Astrocyte of the hippocampus (primary cell): ENCODE measurements around the gene PCDHA11.
"Not testable (repeated sequence)": the region's sequence is repeated elsewhere in the genome, so short reads cannot be mapped to it uniquely, and the experiment has no call there.

Source experiments
- DNase-seq: peaks from one replicate; pipeline ENCODE4 v3.0.0; 2011; ENCODE audit warnings: low read depth, low spot score

The PCDHA11 gene

GRCh38 chr5:140868721-140869554 is at the start of gene PCDHA11:
Gene PCDHA11 (plus strand): TSS chr5:140868957. CDS start chr5:140869104, 147 bp downstream.
- DNase-seq = peak; percentile 10

GRCh38 chr5:140821375-140822280 is 47.1 kb upstream of the PCDHA11 start, which contains the start of gene PCDHA5:
Gene PCDHA5 (plus strand): TSS chr5:140821613.
- peak; percentile 7 for DNase-seq

GRCh38 chr5:140822281-140822629 is 46.5 kb upstream of the PCDHA11 start:
- DNase-seq = no peak

GRCh38 chr5:140822969-140823368 is 45.8 kb upstream of the PCDHA11 start:
- not testable (repeated sequence) for DNase-seq

- DNase-seq = no peak
Observed at GRCh38 chr5:140823475-140823874, 45.3 kb upstream of the PCDHA11 start.

GRCh38 chr5:140827704-140828361 is 40.9 kb upstream of the PCDHA11 start, which contains the start of gene PCDHA6:
Gene PCDHA6 (plus strand): TSS chr5:140827960. CDS start chr5:140828092, 132 bp downstream.
- no peak for DNase-seq

GRCh38 chr5:140828362-140828737 is 40.4 kb upstream of the PCDHA11 start:
- no peak for DNase-seq

- DNase-seq = not testable (repeated sequence)
Observed at GRCh38 chr5:140829511-140830501, 39.0 kb upstream of the PCDHA11 start.

GRCh38 chr5:140833993-140834392 is 34.8 kb upstream of the PCDHA11 start, which contains the start of gene PCDHA7:
Gene PCDHA7 (plus strand): TSS chr5:140834269. CDS start chr5:140834384, 115 bp downstream.
- DNase-seq = peak; percentile 3

- DNase-seq = not testable (repeated sequence)
Observed at GRCh38 chr5:140834439-140835008, 34.2 kb upstream of the PCDHA11 start.

- no peak for DNase-seq
Observed at GRCh38 chr5:140835622-140836510, 32.9 kb upstream of the PCDHA11 start.

- no peak for DNase-seq
Observed at GRCh38 chr5:140840978-140841962, 27.5 kb upstream of the PCDHA11 start, which contains the start of gene PCDHA8. Gene PCDHA8 (plus strand): TSS chr5:140841187. CDS start chr5:140841322, 135 bp downstream.

GRCh38 chr5:140842798-140843733 is 25.7 kb upstream of the PCDHA11 start:
- DNase-seq = no peak

- not testable (repeated sequence) for DNase-seq
Observed at GRCh38 chr5:140848139-140849102, 20.3 kb upstream of the PCDHA11 start, which contains the start of gene PCDHA9. Gene PCDHA9 (plus strand): TSS chr5:140848382. CDS start chr5:140848496, 114 bp downstream.
